Activated T-cell treated with anti-CD3 and anti-CD28 coated beads, Interleukin-2, amount 50 U/mL, for 4 hours (primary cell): ENCODE data around the gene MED26. TPM values are rescaled to one million over a fixed set of nuclear protein-coding genes. Genes with fewer than 3 reads are reported as not detected.

Experiments used
- ATAC-seq, 2 donors: fragments of 200-7000 bp; cut with Tn5 transposase; one replicate each; pipeline ENCODE4 v1.10.0; 2021
- DNase-seq: peaks from one replicate; pipeline ENCODE4 v3.0.0-alpha.2; 2020
- H3K27me3 Mint-ChIP-seq: one replicate; pipeline ENCODE4 v1.8.0; 2021; ENCODE audit warnings: low read depth, mixed read lengths
- H3K36me3 Mint-ChIP-seq: one replicate; pipeline ENCODE4 v1.8.0; 2022; ENCODE audit warnings: mixed read lengths; ENCODE audit not compliant: insufficient read depth
- H3K4me1 Mint-ChIP-seq: one replicate; pipeline ENCODE4 v1.8.0; 2021; ENCODE audit warnings: low read depth, mixed read lengths
- H3K4me3 Mint-ChIP-seq: one replicate; pipeline ENCODE4 v1.8.0; 2021; ENCODE audit warnings: mild to moderate bottlenecking, moderate library complexity, mixed read lengths
- H3K9me3 Mint-ChIP-seq: one replicate; pipeline ENCODE4 v1.8.0; 2021; ENCODE audit warnings: mixed read lengths
- total RNA-seq, 3 donors: library from RNA; stranded (reverse); gene quantifications; one replicate each; pipeline ENCODE4 v1.2.1, GENCODE V29; 2021

The MED26 gene
- total RNA-seq, 3 donors from 2014 or later, result 17.4 to 19.5 (median 18.2) TPM

- DNase-seq (no peak), ATAC-seq (peak; percentile 35 to 40)
- no peaks in the 10 kb centered on the region for H3K9me3 Mint-ChIP-seq
- peaks cover 86% of the 10 kb centered on the region for H3K4me1 Mint-ChIP-seq
- peak overlapping the region; percentile 77 for H3K4me3 Mint-ChIP-seq
- H3K36me3 Mint-ChIP-seq, result peaks cover 1% of the 10 kb centered on the region
- H3K27me3 Mint-ChIP-seq, result no peaks in the 10 kb centered on the region
Measured at GRCh38 chr19:16585808-16586476, 42.1 kb downstream of the MED26 start.

DNA sequence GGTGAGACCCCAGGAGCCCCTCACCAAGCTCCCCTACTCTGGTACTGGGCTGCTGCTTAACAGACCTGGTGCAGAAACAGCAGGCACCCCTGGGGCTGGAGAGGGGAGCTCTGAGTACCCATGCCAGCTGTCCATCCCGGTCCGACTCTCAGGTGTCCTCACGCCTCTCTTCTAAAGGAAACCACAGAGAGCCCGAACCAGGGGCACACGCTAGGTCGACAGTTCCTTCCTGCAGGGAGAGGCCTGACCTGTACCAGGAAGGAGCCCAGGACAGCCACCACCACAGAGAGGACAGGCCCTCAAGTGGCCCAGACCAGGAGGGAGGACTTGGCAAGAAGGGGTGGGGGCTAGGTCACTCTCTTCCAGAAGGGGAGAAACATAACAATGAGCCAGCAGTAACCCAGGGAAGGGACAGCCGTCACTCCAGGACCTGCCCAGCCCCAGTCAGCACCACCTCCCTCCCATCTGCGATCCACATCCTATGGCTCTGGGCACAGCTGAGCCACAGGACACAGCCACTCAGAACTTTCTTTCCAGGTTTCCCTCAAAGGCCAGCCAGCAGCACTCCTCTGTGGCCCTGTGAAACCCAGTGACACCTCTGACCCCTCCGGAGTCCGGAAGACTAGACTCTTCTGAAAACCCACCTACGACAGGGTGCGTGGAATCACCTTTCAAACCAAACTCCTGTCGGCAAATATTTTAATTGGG lies 42.8 kb downstream of the MED26 start:
- ATAC-seq (no peak), DNase-seq (no peak)
- Mint-ChIP-seq H3K4me3 (peak overlapping the region; percentile 77), H3K36me3 (peaks cover 2% of the 10 kb centered on the region), H3K9me3 (no peaks in the 10 kb centered on the region), H3K27me3 (no peaks in the 10 kb centered on the region), H3K4me1 (peaks cover 85% of the 10 kb centered on the region)

DNA sequence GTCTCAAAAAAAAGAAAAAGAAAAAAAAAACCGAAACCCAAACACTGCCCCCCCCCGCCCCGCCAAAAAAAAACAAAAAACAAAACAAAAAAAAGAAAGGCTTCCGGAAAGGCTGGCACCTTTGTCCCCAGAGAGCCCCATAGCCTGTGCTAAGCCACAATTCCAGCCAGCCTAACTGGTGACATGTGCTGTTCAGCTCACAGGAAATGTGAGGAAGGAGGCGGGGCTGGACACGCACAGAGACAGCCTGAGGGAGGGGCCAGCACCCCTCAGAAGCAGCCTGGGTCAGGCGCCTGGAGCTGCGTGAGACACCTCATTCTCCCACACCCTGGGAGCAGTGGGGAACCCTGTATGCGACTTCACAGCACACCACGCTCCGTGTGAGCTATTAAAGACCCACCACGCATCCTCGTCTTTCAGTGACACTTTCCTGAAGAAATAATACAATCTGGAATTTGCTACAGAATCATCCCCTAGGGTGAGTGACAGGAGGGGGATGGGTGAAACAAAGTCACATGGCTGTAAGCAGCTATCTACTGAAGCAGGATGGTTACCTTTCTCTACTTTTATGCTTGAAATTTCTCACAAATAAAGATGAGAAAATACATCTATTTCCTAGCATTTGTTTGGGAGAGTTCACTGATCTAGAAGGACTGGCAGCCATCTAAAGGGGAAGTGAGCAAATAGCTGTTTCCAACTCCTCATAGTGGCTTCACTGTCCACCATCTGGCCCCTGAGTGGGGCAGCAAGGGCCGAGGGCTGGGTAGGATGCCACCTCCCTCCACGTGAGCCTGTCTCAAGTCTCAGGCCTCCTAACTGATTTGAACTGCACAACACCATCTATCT lies 43.5 kb downstream of the MED26 start:
- peaks cover 84% of the 10 kb centered on the region for H3K4me1 Mint-ChIP-seq
- ATAC-seq (peak; percentile 82), DNase-seq (peak; percentile 81)
- peaks cover 2% of the 10 kb centered on the region for H3K36me3 Mint-ChIP-seq
- H3K27me3 Mint-ChIP-seq, result no peaks in the 10 kb centered on the region
- H3K9me3 Mint-ChIP-seq, result no peaks in the 10 kb centered on the region
- H3K4me3 Mint-ChIP-seq, result peak overlapping the region; percentile 77

DNA sequence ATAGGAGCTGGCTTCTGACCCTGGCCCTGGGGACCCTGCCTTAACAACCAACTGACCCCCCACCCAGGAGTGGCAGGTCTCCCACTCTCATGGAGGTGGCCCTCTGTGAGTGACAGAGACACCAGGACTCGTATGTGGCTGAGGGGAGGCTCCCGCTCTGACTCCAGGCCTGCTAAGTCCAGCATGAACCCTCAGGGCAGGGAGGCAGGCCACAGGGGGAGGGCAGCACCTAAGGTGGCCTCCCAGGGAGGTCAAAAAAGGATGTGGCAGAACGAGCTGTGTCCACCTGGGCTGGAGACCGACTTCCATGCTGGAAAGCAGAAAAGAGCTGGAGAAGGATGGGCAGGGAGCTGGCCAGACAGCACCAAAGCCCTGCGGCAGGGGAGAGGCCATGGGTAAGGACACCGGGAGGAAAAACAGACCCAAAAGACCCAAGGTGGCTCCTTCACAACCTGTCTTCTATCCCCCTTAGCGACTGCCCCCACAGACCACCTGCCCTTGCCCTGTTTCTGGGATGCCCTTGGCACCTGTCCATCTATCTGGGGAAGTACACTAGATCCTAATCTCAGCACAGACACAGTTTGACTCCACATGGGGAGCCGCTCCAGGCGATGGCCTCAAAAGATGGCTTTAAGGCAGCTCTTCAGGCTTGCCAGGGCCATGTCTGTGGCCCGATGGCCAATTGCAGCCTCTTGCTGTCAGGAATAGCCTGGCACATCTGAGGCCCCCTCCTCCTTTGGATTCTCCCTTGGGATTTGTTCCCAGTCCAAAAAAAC lies 45.3 kb downstream of the MED26 start:
- no peak overlapping the region for H3K4me3 Mint-ChIP-seq
- no peaks in the 10 kb centered on the region for H3K27me3 Mint-ChIP-seq
- H3K4me1 Mint-ChIP-seq, result peaks cover 72% of the 10 kb centered on the region
- H3K9me3 Mint-ChIP-seq, result no peaks in the 10 kb centered on the region
- DNase-seq (no peak), ATAC-seq (no peak)
- peaks cover 9% of the 10 kb centered on the region for H3K36me3 Mint-ChIP-seq

DNA sequence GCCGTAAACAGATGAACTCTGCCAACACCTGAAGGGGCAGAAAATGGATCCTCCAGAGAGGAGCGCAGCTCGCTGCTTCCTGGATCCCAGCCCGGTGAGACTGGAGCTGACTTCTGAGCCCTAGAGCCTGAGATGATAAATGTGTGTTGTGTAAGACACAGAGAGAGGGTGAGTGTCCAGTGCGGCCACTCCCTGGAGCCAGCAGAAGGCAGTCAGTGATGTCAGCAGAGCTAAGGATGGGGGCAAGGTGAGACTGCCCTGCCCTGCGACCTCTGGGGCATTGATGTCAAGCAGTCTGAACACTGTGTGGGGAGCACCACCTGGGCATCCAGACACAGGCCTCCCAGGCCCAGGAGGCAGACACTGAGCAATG lies 46.0 kb downstream of the MED26 start:
- DNase-seq (no peak), ATAC-seq (no peak)
- Mint-ChIP-seq H3K9me3 (no peaks in the 10 kb centered on the region), H3K4me1 (peaks cover 65% of the 10 kb centered on the region), H3K27me3 (no peaks in the 10 kb centered on the region), H3K4me3 (no peak overlapping the region), H3K36me3 (peaks cover 11% of the 10 kb centered on the region)

DNA sequence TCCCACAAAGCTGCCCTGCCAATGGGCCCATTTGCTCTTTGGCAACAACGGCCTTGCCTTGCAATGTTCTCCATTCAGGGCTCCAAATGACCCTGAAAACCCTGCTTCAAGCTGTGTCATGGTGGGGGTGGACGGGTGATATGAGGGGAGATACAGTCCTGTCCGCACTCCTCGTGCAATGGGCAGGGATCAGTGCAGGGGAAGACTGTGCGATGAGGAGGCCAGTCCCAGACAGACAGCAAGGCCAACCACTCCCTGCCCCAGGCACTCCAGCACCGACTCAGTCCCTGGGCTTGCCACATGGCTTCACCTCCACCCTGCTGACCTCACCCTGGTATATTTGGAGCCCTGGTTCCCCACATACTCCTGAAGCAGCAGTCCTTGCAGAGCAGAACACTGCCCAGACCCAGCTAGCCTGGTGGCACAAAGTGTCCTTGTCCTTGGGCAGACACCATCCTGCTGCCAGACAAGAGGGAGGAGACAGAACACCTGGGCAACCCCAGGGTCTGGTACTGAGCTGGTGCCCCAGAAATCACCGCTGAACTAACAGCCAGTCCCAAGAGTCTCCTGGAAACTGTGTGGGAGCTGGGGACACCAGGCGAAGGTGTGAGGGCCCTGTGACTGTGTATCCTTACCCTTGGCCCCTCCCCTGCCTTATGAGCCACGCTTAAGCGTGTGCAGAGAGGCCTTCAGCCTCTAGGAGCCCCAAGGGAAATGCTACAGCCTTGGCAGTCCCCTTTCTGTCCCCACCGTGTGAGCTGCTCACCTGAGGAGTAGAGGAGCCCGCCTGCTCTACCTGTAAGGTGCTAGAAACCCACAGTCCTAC lies 46.6 kb downstream of the MED26 start:
- H3K4me3 Mint-ChIP-seq, result no peak overlapping the region
- H3K27me3 Mint-ChIP-seq, result no peaks in the 10 kb centered on the region
- peaks cover 13% of the 10 kb centered on the region for H3K36me3 Mint-ChIP-seq
- DNase-seq (no peak), ATAC-seq (no peak)
- H3K4me1 Mint-ChIP-seq, result peaks cover 59% of the 10 kb centered on the region
- no peaks in the 10 kb centered on the region for H3K9me3 Mint-ChIP-seq

- H3K4me1 Mint-ChIP-seq, result peaks cover 49% of the 10 kb centered on the region
Measured at GRCh38 chr19:16579381-16579780, 48.6 kb downstream of the MED26 start.

DNA sequence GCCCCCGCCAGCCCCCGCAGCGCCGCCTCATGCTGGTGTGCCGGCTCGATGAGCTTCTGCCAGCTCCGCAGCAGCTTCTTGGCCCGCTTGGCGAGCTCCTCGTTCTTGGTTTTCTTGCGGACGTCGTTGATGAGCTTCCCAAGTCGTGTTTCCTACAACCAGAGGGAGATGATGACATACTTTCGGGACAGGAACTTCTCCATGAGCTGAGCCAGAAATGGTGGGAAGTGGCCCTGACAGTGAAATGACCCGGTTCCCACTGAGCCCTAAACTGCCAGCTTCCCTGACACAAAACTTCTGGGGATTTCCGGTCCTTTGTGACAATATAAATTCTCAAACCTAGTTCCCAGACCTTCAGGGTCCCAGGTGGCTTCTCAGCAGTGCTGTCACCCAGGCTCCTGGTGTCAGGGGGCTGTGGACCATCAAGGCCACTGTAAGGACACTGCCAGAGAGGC lies 50.4 kb downstream of the MED26 start:
- DNase-seq (no peak), ATAC-seq (no peak)
- no peak overlapping the region for H3K4me3 Mint-ChIP-seq
- H3K9me3 Mint-ChIP-seq, result no peaks in the 10 kb centered on the region
- peaks cover 43% of the 10 kb centered on the region for H3K4me1 Mint-ChIP-seq
- H3K36me3 Mint-ChIP-seq, result peaks cover 17% of the 10 kb centered on the region
- H3K27me3 Mint-ChIP-seq, result no peaks in the 10 kb centered on the region

More at GRCh38 chr19:16579381-16579780, 48.6 kb downstream of the MED26 start:
- ATAC-seq (no peak), DNase-seq (no peak)
- Mint-ChIP-seq H3K27me3 (no peaks in the 10 kb centered on the region), H3K4me3 (no peak overlapping the region), H3K36me3 (peaks cover 17% of the 10 kb centered on the region), H3K9me3 (no peaks in the 10 kb centered on the region)

- H3K9me3 Mint-ChIP-seq, result no peaks in the 10 kb centered on the region
- H3K4me1 Mint-ChIP-seq, result peaks cover 43% of the 10 kb centered on the region
- no peak overlapping the region for H3K4me3 Mint-ChIP-seq
- peaks cover 19% of the 10 kb centered on the region for H3K36me3 Mint-ChIP-seq
- H3K27me3 Mint-ChIP-seq, result no peaks in the 10 kb centered on the region
- ATAC-seq (no peak), DNase-seq (no peak)
Measured at GRCh38 chr19:16576690-16577530, 51.1 kb downstream of the MED26 start.

DNA sequence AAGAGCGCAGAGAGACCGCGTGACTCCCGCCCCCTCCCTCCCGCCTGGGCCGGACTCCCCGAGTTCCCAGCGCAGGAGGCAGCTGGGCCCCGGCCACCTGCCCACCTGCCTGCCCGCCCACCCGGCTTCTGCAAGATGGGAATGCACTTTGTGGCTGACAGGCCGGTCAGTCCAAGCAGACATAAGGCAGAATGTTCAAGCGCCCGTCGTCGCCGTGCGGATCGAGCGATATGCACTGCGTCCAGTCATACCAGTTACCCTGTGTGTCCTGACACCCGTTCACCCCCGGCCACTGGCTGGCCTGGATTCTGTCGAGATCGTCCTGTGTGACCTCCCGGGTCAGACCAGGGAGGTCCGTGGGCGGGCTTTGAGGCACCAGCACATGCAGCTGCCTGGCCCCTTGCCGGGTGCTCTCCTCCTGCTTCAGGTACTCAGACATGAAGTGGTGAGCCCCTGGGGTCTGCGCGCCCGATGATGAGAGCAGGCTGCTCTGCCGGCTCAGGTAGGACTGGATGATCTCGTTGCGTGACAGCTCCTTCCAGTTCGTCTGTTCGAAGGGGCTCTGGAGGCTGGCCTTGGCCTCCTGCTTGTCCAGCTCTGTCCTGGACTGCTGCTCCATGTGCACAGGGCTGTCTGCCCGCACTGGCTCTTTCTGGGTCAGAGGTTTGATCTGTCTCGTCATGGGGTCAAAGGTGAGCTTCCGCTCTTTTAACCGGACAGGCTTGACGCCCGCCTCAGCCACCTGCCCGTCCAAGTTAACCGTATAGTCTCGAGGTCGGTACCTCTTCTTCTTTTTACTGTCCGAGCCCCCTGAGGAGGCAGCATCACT lies 51.9 kb downstream of the MED26 start:
- peaks cover 19% of the 10 kb centered on the region for H3K36me3 Mint-ChIP-seq
- no peak overlapping the region for H3K4me3 Mint-ChIP-seq
- ATAC-seq (no peak), DNase-seq (no peak)
- no peaks in the 10 kb centered on the region for H3K27me3 Mint-ChIP-seq
- no peaks in the 10 kb centered on the region for H3K9me3 Mint-ChIP-seq
- peaks cover 46% of the 10 kb centered on the region for H3K4me1 Mint-ChIP-seq

GRCh38 chr19:16575282-16575681 lies 52.7 kb downstream of the MED26 start:
- H3K9me3 Mint-ChIP-seq, result no peaks in the 10 kb centered on the region
- no peak overlapping the region for H3K4me3 Mint-ChIP-seq
- ATAC-seq (no peak), DNase-seq (no peak)
- H3K36me3 Mint-ChIP-seq, result peaks cover 17% of the 10 kb centered on the region
- no peaks in the 10 kb centered on the region for H3K27me3 Mint-ChIP-seq
- peaks cover 47% of the 10 kb centered on the region for H3K4me1 Mint-ChIP-seq

DNA sequence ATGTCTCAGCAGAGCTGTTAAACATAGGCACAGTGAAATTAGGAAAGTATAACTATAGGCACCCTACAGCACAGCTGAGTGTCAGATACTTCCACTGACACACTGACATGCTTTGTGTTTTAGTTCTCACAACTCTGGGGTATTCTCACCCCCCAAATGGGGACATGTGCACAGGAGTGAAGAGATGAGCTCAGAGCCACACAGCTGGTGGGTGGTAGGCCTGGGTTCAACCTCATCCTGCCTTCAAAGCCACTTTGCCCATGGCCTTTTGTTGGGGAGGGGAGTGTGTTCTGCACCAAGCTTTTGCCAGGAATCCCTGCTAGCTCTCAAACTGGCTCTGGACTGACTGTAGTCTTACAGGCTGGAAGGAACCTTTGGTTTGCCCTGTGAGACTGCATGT lies 54.1 kb downstream of the MED26 start:
- DNase-seq (no peak), ATAC-seq (no peak)
- Mint-ChIP-seq H3K9me3 (no peaks in the 10 kb centered on the region), H3K27me3 (no peaks in the 10 kb centered on the region), H3K4me3 (peak overlapping the region; percentile 99), H3K36me3 (peaks cover 19% of the 10 kb centered on the region), H3K4me1 (peaks cover 45% of the 10 kb centered on the region)
